GM18526 (cell line): ENCODE measurements around the gene BEND7.

ENCODE experiments used
- POLR2A ChIP-seq: IDR thresholded peaks from 3 replicates; pipeline ENCODE4 v1.6.1; 2011; ENCODE audit not compliant: insufficient read length; ENCODE audit errors: extremely low read depth

Gene BEND7

GRCh38 chr10:13421382-13421917 lies 107.4 kb downstream of the BEND7 start:
- TF ChIP-seq POLR2A: no peak

DNA sequence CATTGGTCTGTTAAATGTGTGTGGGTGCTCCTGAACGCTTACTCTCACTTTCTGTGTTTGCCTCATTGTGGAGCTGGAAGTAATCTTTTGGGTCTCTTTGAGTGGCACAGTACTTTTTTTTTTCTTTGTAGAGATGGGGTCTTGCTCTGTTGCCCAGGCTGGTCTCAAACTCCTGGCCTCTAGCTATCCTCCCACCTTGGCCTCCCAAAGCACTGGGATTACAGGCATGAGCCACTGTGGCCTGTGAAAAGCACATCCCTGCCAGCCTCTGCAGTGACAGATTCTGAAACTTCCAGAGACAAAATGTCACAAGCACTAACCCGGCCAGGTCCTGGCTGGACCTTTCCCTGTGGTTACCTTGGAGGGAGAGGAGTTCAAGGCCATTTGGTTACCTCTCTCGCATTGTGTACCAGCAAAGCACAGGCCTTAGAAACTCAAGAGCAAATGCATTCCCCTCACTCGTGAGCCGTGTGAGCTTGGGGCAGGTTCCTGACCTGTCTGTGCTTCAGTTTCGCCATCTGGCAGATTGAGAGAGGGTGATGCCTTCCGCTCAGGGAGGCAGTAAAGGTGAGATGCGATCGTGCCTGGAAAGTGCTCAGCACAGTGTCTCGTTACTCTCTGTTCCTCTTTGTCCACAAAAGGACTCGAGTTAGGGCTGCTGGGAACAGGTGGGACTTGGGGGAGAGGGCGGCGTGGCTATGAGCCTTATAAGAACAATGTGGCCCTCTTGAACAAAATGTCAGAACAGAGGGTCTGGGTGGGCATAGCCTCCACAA lies 108.1 kb downstream of the BEND7 start:
- TF ChIP-seq POLR2A: no peak

DNA sequence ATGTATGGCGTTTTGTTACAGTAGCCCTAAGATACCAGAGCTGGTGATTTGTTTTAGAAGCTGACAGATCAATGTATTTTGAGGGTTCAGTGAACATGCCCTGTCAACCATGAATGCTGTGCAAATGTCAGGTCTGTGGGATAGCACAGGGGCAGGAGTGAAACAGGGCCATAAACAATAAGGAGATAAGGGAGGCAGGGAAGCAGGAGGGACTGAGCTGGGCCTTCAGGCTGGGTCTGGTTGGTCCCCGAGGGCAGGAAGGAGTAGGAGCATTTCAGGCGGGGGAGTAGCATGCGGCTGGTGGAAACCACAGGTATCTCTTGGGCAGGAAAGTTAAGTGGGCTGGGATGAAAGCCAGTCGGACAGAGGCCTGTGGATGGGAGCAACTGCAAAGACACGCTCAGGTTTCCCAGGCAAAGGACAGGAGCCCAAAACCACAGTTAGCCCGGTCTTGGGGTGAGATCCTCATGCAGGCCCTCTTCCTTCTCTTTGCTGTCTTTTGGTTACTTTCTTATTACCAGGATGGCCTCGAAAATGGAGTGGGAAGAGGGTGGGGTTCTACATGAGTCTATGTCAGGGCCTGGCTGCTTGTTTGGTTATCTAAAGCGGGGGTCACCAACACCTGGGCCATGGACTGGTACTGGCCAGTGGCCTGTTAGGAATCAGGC lies 111.2 kb downstream of the BEND7 start:
- no peak for TF ChIP-seq POLR2A

DNA sequence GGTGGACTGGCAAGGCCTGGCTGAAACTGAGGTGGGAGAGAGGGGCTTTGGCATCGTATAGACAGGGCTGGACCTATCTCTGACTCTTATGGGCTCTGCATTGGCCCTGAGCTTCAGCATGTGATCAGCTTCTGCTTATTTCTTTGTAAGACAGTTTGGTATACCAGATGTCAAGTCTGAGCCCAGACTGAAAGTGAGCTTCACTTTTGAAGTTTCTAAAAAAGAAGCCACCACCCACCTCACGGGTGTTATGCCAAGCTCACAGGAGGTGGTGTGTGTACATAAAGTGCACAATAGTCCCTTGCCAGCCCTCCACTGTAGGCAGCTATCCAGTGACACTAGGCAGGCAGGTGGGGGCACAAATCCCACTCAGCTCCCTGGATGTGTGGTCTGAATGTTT lies 112.1 kb downstream of the BEND7 start:
- TF ChIP-seq POLR2A: no peak

- no peak for TF ChIP-seq POLR2A
Observed at GRCh38 chr10:13414855-13415254, 114.0 kb downstream of the BEND7 start.

- TF ChIP-seq POLR2A: no peak
Observed at GRCh38 chr10:13414137-13414536, 114.7 kb downstream of the BEND7 start.

- TF ChIP-seq POLR2A: no peak
Observed at GRCh38 chr10:13412894-13413293, 115.9 kb downstream of the BEND7 start.

GRCh38 chr10:13404791-13405190 lies 124.0 kb downstream of the BEND7 start:
- no peak for TF ChIP-seq POLR2A

DNA sequence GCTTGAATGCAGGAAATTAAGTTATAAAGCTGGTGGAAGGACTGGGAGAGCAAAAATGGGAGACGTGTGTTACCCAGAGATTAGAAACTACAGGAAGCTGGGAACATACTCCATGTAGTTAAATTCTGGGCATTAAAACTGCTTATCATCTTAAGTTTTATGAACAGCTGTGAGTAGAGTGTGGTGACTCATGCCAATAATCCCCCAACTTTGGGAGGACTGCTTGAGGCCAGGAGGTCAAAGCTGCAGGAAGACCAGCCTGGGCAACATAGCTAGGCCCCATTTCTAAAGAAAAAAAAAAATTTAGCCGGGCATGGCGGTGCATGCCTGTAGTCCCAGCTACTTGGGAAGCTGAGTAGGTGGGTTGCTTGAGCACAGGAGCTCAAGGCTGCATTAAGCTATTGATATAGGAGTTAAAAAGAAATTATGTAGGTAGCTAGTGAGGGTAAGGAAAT lies 124.5 kb downstream of the BEND7 start:
- TF ChIP-seq POLR2A: no peak

- TF ChIP-seq POLR2A: no peak
Observed at GRCh38 chr10:13402021-13402420, 126.8 kb downstream of the BEND7 start.

GRCh38 chr10:13401142-13401541 lies 127.7 kb downstream of the BEND7 start:
- no peak for TF ChIP-seq POLR2A

DNA sequence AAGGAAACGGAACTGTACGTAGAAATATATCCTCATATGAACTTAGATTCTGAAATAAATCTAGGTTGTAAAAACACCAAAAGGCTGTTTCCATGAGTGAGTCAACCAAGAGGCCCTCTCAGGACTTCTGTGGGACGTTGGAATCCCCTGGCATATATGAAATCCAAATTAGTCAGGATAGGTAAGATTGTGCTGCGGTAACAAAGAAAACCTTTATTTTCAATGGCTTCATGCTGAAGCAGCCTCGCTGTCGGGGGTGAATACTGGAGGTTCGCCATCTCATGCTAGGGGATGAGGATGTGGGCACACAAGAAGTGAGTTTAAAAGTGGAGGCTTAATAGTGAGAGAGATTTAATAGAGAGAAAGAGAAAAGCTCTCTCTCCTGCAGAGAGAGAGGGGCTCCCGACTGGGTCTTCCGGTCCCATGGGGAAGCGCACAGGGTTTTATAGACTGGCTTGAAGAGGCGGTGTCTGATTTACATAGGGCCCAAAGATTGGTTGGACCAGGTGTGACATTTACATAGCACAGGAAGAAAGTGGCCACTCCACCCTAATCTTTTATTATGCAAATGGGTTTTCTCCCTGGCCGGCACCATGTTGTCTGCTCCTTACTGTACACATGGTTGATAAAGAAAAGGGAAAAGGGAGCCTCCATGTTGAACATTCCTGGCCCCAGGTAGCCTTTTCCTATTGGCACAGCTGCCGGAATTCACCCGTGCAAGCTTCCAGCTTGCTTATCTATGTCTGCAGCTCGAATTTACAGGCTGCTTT lies 128.4 kb downstream of the BEND7 start:
- no peak for TF ChIP-seq POLR2A

GRCh38 chr10:13399752-13400151 lies 129.1 kb downstream of the BEND7 start:
- no peak for TF ChIP-seq POLR2A

DNA sequence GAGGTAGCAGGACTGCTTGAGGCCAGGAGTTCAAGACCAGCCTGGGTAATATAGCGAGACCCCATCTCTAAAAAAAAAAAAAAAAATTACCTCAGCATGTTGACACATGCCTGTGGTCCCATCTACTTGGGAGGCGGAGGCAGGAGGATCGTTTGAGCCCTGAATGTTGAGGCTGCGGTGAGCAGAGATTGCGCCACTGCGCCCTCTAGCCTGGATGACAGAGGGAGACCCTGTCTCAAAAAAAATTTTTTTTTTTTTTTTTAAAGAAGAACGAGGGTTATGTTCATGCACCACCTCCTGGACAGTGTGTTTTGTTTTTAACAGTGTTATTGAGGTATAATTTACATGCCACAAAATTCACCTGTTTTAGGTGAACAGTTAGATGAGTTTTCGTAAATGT lies 129.6 kb downstream of the BEND7 start:
- no peak for TF ChIP-seq POLR2A

DNA sequence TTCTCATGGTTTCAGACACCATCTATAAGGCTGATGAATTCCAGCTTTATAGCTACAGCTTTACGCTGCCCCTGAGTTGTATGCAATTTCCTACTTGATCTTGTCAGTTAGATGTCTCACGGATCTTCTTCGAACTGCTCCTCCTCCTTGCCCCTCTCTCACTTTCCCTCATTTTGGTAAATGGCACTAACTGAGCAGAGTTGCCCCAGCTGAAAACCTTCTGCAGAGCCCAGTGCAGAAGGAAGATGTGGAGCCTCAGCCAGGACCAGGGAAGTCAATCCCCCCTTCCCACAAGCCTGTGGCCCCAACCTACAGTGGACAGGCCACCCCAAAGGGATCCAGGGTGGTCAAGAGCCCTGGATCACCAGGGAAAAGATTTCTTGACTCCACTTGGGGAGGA lies 131.8 kb downstream of the BEND7 start:
- no peak for TF ChIP-seq POLR2A

GRCh38 chr10:13396369-13396768 lies 132.4 kb downstream of the BEND7 start:
- no peak for TF ChIP-seq POLR2A
